Measurements from ENCODE around the gene PRDM16.

Gene PRDM16

GRCh38 chr1:3068564-3069431, at the start of gene PRDM16:
TSS of gene PRDM16 (plus strand) at chr1:3069203. CDS start at chr1:3069260, 57 bp downstream.
- peak within 1 kb of the TSS; percentile 83 for H3K27ac ChIP-seq (ENCODE audit: low read depth, low read length)
- peak within 1 kb of the TSS; percentile 69 to 76 for H3K4me3 ChIP-seq (ENCODE audit: low read depth in 1 of 2, low read length in 2 of 2)
- H3K9ac ChIP-seq (ENCODE audit: low read depth in 1 of 2, low read length in 2 of 2) = peak within 1 kb of the TSS; percentile 64 to 80
- H3K9me3 ChIP-seq (ENCODE audit: control insufficient read depth in 1 of 2, low read length in 2 of 2) = no peaks in the 10 kb centered on the region
- H3K36me3 ChIP-seq (ENCODE audit: control insufficient read depth in 1 of 2, insufficient read depth in 2 of 2, low read length in 2 of 2) = no peaks in the 10 kb centered on the region
- H3K4me1 ChIP-seq (ENCODE audit: control insufficient read depth in 1 of 2, insufficient read depth in 2 of 2, low read length in 2 of 2) = peaks cover 9 to 17% of the 10 kb centered on the region in 2 donors
- H3K27me3 ChIP-seq (ENCODE audit: control insufficient read depth in 1 of 2, insufficient read depth in 2 of 2, low read length in 2 of 2) = peaks cover 8 to 13% of the 10 kb centered on the region in 2 donors

GRCh38 chr1:3019516-3020051, 49.4 kb upstream of the PRDM16 start:
- no peak overlapping the region for H3K9ac ChIP-seq (ENCODE audit: low read depth in 1 of 2, low read length in 2 of 2)
- peaks cover 0 to 3% of the 10 kb centered on the region in 2 donors for H3K27me3 ChIP-seq (ENCODE audit: control insufficient read depth in 1 of 2, insufficient read depth in 2 of 2, low read length in 2 of 2)
- H3K27ac ChIP-seq (ENCODE audit: low read depth, low read length) = no peak overlapping the region
- H3K9me3 ChIP-seq (ENCODE audit: control insufficient read depth in 1 of 2, low read length in 2 of 2) = no peaks in the 10 kb centered on the region
- H3K36me3 ChIP-seq (ENCODE audit: control insufficient read depth in 1 of 2, insufficient read depth in 2 of 2, low read length in 2 of 2) = no peaks in the 10 kb centered on the region
- peaks cover 4 to 7% of the 10 kb centered on the region in 2 donors for H3K4me1 ChIP-seq (ENCODE audit: control insufficient read depth in 1 of 2, insufficient read depth in 2 of 2, low read length in 2 of 2)
- H3K4me3 ChIP-seq (ENCODE audit: low read depth in 1 of 2, low read length in 2 of 2) = no peak overlapping the region

- H3K27me3 ChIP-seq (ENCODE audit: control insufficient read depth in 1 of 2, insufficient read depth in 2 of 2, low read length in 2 of 2) = peaks cover 0 to 3% of the 10 kb centered on the region in 2 donors
- no peak overlapping the region for H3K4me3 ChIP-seq (ENCODE audit: low read depth in 1 of 2, low read length in 2 of 2)
- no peak overlapping the region for H3K27ac ChIP-seq (ENCODE audit: low read depth, low read length)
- H3K9me3 ChIP-seq (ENCODE audit: control insufficient read depth in 1 of 2, low read length in 2 of 2) = no peaks in the 10 kb centered on the region
- peaks cover 4 to 7% of the 10 kb centered on the region in 2 donors for H3K4me1 ChIP-seq (ENCODE audit: control insufficient read depth in 1 of 2, insufficient read depth in 2 of 2, low read length in 2 of 2)
- H3K36me3 ChIP-seq (ENCODE audit: control insufficient read depth in 1 of 2, insufficient read depth in 2 of 2, low read length in 2 of 2) = no peaks in the 10 kb centered on the region
- H3K9ac ChIP-seq (ENCODE audit: low read depth in 1 of 2, low read length in 2 of 2) = no peak overlapping the region
Measured at GRCh38 chr1:3020263-3020909, 48.6 kb upstream of the PRDM16 start.

- H3K9me3 ChIP-seq (ENCODE audit: control insufficient read depth in 1 of 2, low read length in 2 of 2) = no peaks in the 10 kb centered on the region
- H3K36me3 ChIP-seq (ENCODE audit: control insufficient read depth in 1 of 2, insufficient read depth in 2 of 2, low read length in 2 of 2) = no peaks in the 10 kb centered on the region
- peaks cover 4 to 7% of the 10 kb centered on the region in 2 donors for H3K4me1 ChIP-seq (ENCODE audit: control insufficient read depth in 1 of 2, insufficient read depth in 2 of 2, low read length in 2 of 2)
- no peak within 1 kb of the TSS for H3K9ac ChIP-seq (ENCODE audit: low read depth in 1 of 2, low read length in 2 of 2)
- H3K4me3 ChIP-seq (ENCODE audit: low read depth in 1 of 2, low read length in 2 of 2) = no peak within 1 kb of the TSS
- no peak within 1 kb of the TSS for H3K27ac ChIP-seq (ENCODE audit: low read depth, low read length)
- peaks cover 0 to 3% of the 10 kb centered on the region in 2 donors for H3K27me3 ChIP-seq (ENCODE audit: control insufficient read depth in 1 of 2, insufficient read depth in 2 of 2, low read length in 2 of 2)
Measured at GRCh38 chr1:3021233-3021671, 47.8 kb upstream of the PRDM16 start, which contains the start of gene ACTRT2. TSS of gene ACTRT2 (plus strand) at chr1:3021467. CDS start at chr1:3021687, 220 bp downstream.

- H3K36me3 ChIP-seq (ENCODE audit: control insufficient read depth in 1 of 2, insufficient read depth in 2 of 2, low read length in 2 of 2) = no peaks in the 10 kb centered on the region
- H3K4me3 ChIP-seq (ENCODE audit: low read depth in 1 of 2, low read length in 2 of 2) = no peak overlapping the region
- H3K27me3 ChIP-seq (ENCODE audit: control insufficient read depth in 1 of 2, insufficient read depth in 2 of 2, low read length in 2 of 2) = peaks cover 0 to 3% of the 10 kb centered on the region in 2 donors
- H3K9me3 ChIP-seq (ENCODE audit: control insufficient read depth in 1 of 2, low read length in 2 of 2) = no peaks in the 10 kb centered on the region
- peaks cover 4 to 7% of the 10 kb centered on the region in 2 donors for H3K4me1 ChIP-seq (ENCODE audit: control insufficient read depth in 1 of 2, insufficient read depth in 2 of 2, low read length in 2 of 2)
- H3K27ac ChIP-seq (ENCODE audit: low read depth, low read length) = no peak overlapping the region
- H3K9ac ChIP-seq (ENCODE audit: low read depth in 1 of 2, low read length in 2 of 2) = no peak overlapping the region
Measured at GRCh38 chr1:3021801-3022401, 47.1 kb upstream of the PRDM16 start.

- H3K9ac ChIP-seq (ENCODE audit: low read depth in 1 of 2, low read length in 2 of 2) = no peak overlapping the region
- no peak overlapping the region for H3K27ac ChIP-seq (ENCODE audit: low read depth, low read length)
- no peaks in the 10 kb centered on the region for H3K9me3 ChIP-seq (ENCODE audit: control insufficient read depth in 1 of 2, low read length in 2 of 2)
- H3K27me3 ChIP-seq (ENCODE audit: control insufficient read depth in 1 of 2, insufficient read depth in 2 of 2, low read length in 2 of 2) = peaks cover 0 to 3% of the 10 kb centered on the region in 2 donors
- peaks cover 1 to 3% of the 10 kb centered on the region in 2 donors for H3K4me1 ChIP-seq (ENCODE audit: control insufficient read depth in 1 of 2, insufficient read depth in 2 of 2, low read length in 2 of 2)
- no peak overlapping the region for H3K4me3 ChIP-seq (ENCODE audit: low read depth in 1 of 2, low read length in 2 of 2)
- no peaks in the 10 kb centered on the region for H3K36me3 ChIP-seq (ENCODE audit: control insufficient read depth in 1 of 2, insufficient read depth in 2 of 2, low read length in 2 of 2)
Measured at GRCh38 chr1:3022511-3022973, 46.5 kb upstream of the PRDM16 start.

- H3K9me3 ChIP-seq (ENCODE audit: control insufficient read depth in 1 of 2, low read length in 2 of 2) = no peaks in the 10 kb centered on the region
- H3K4me3 ChIP-seq (ENCODE audit: low read depth in 1 of 2, low read length in 2 of 2) = no peak overlapping the region
- no peaks in the 10 kb centered on the region for H3K36me3 ChIP-seq (ENCODE audit: control insufficient read depth in 1 of 2, insufficient read depth in 2 of 2, low read length in 2 of 2)
- H3K27me3 ChIP-seq (ENCODE audit: control insufficient read depth in 1 of 2, insufficient read depth in 2 of 2, low read length in 2 of 2) = peaks cover 0 to 4% of the 10 kb centered on the region in 2 donors
- no peak overlapping the region for H3K9ac ChIP-seq (ENCODE audit: low read depth in 1 of 2, low read length in 2 of 2)
- no peaks in the 10 kb centered on the region for H3K4me1 ChIP-seq (ENCODE audit: control insufficient read depth in 1 of 2, insufficient read depth in 2 of 2, low read length in 2 of 2)
- H3K27ac ChIP-seq (ENCODE audit: low read depth, low read length) = no peak overlapping the region
Measured at GRCh38 chr1:3022976-3023375, 46.0 kb upstream of the PRDM16 start.

GRCh38 chr1:3024019-3024418, 45.0 kb upstream of the PRDM16 start:
- H3K27ac ChIP-seq (ENCODE audit: low read depth, low read length) = no peak overlapping the region
- peaks cover 8 to 12% of the 10 kb centered on the region in 2 donors for H3K27me3 ChIP-seq (ENCODE audit: control insufficient read depth in 1 of 2, insufficient read depth in 2 of 2, low read length in 2 of 2)
- no peaks in the 10 kb centered on the region for H3K9me3 ChIP-seq (ENCODE audit: control insufficient read depth in 1 of 2, low read length in 2 of 2)
- no peak overlapping the region for H3K4me3 ChIP-seq (ENCODE audit: low read depth in 1 of 2, low read length in 2 of 2)
- no peak overlapping the region for H3K9ac ChIP-seq (ENCODE audit: low read depth in 1 of 2, low read length in 2 of 2)
- no peaks in the 10 kb centered on the region for H3K4me1 ChIP-seq (ENCODE audit: control insufficient read depth in 1 of 2, insufficient read depth in 2 of 2, low read length in 2 of 2)
- H3K36me3 ChIP-seq (ENCODE audit: control insufficient read depth in 1 of 2, insufficient read depth in 2 of 2, low read length in 2 of 2) = no peaks in the 10 kb centered on the region

- Histone ChIP-seq H3K27ac (ENCODE audit: low read depth, low read length) (no peak overlapping the region), H3K9me3 (ENCODE audit: control insufficient read depth in 1 of 2, low read length in 2 of 2) (no peaks in the 10 kb centered on the region), H3K27me3 (ENCODE audit: control insufficient read depth in 1 of 2, insufficient read depth in 2 of 2, low read length in 2 of 2) (peaks cover 8 to 17% of the 10 kb centered on the region in 2 donors), H3K36me3 (ENCODE audit: control insufficient read depth in 1 of 2, insufficient read depth in 2 of 2, low read length in 2 of 2) (no peaks in the 10 kb centered on the region), H3K4me3 (ENCODE audit: low read depth in 1 of 2, low read length in 2 of 2) (no peak overlapping the region), H3K4me1 (ENCODE audit: control insufficient read depth in 1 of 2, insufficient read depth in 2 of 2, low read length in 2 of 2) (no peaks in the 10 kb centered on the region), H3K9ac (ENCODE audit: low read depth in 1 of 2, low read length in 2 of 2) (no peak overlapping the region)
Measured at GRCh38 chr1:3024588-3024987, 44.4 kb upstream of the PRDM16 start.
